Gastroesophageal sphincter (tissue), 4 donors: ENCODE results near the gene PPA1. TPM values are rescaled to one million over a fixed set of nuclear protein-coding genes. Genes with fewer than 3 reads are reported as not detected.

ENCODE experiments used
- ATAC-seq: fragments of 150-250 bp; one replicate; pipeline ENCODE4 v1.9.1; 2016; ENCODE audit warnings: mild to moderate bottlenecking, moderate library complexity
- H3K27ac ChIP-seq, 4 donors: fragments of 200-600 bp; sonication (generic) in 3 of 4; 1 replicate in 3 of 4; 2 replicates in 1 of 4; pipeline ENCODE4 v1.5.1; 2016 to 2019
- H3K27me3 ChIP-seq: fragments of 200-600 bp; sonication (generic); one replicate; pipeline ENCODE4 v1.5.1; 2019
- H3K36me3 ChIP-seq, 2 donors: fragments of 200-600 bp; sonication (generic); one replicate each; pipeline ENCODE4 v1.5.1; 2019; ENCODE audit warnings: control low read depth in 1 of 2
- H3K4me1 ChIP-seq, 3 donors: fragments of 200-600 bp; sonication (generic); 1 replicate in 2 of 3; 2 replicates in 1 of 3; pipeline ENCODE4 v1.5.1; 2016 to 2019; ENCODE audit warnings: control low read depth in 2 of 3
- H3K4me3 ChIP-seq, 2 donors: fragments of 200-600 bp; sonication (generic); one replicate each; pipeline ENCODE4 v1.5.1; 2019; ENCODE audit warnings: mild to moderate bottlenecking in 1 of 2, moderate library complexity in 1 of 2
- H3K9me3 ChIP-seq, 3 donors: fragments of 200-600 bp; sonication (generic); one replicate each; pipeline ENCODE4 v1.5.1; 2017 to 2019; ENCODE audit warnings: control low read depth in 2 of 3
- CTCF ChIP-seq, 4 experiments: fragments of 200-600 bp in 2 of 4; fragments of 450-650 bp in 2 of 4; sonication (generic) in 1 of 4; IDR thresholded peaks; one replicate each; pipeline ENCODE4 v1.5.1; 2017 to 2019; ENCODE audit warnings: antibody characterized with exemption in 4 of 4, mild to moderate bottlenecking in 2 of 4, moderate library complexity in 2 of 4
- EP300 ChIP-seq: sonication (generic); formaldehyde crosslinking; IDR thresholded peaks from one replicate; pipeline ENCODE4 v1.6.1; 2017; ENCODE audit warnings: antibody characterized with exemption, mild to moderate bottlenecking
- POLR2A ChIP-seq, 2 donors: fragments of 450-650 bp; IDR thresholded peaks; one replicate each; pipeline ENCODE4 v1.6.1; 2017; ENCODE audit warnings: antibody characterized with exemption in 2 of 2, mild to moderate bottlenecking in 2 of 2, moderate library complexity in 1 of 2
- POLR2AphosphoS5 ChIP-seq: sonication (generic); formaldehyde crosslinking; IDR thresholded peaks from one replicate; pipeline ENCODE4 v1.6.1; 2017; ENCODE audit warnings: antibody characterized with exemption
- WGBS, 2 donors: methylation state at CpG; one replicate each; pipeline ENCODE4 v1.1.5; 2018; ENCODE audit warnings: low coverage in 1 of 2; 5-methylcytosine and 5-hydroxymethylcytosine counted together
- total RNA-seq, 4 donors: library from RNA; depleted of rRNA; stranded (reverse); fragments of >200 nt; gene quantifications; one replicate each; pipeline ENCODE4 v1.1.0, GENCODE V29; 2016

The PPA1 gene
- total RNA-seq, 4 donors from 2014 or later, result 45.0 to 91.4 (median 78.6) TPM

- H3K4me1 ChIP-seq, result peaks cover 9 to 71% (median 39%) of the 10 kb centered on the region in 3 donors
- H3K36me3 ChIP-seq, result peaks cover 0 to 25% of the 10 kb centered on the region in 2 donors
- H3K27me3 ChIP-seq, result no peaks in the 10 kb centered on the region
- no peaks in the 10 kb centered on the region for H3K9me3 ChIP-seq
- H3K27ac ChIP-seq, result no peak overlapping the region
- WGBS, 2 donors, result 73 to 94% methylated on average over 3 to 7 of the region's 7 CpGs
- no peak for ATAC-seq
- TF ChIP-seq EP300 (no peak), CTCF (IDR thresholded peaks at IDR 0.05) (no peak), POLR2A (IDR thresholded peaks at IDR 0.05) (no peak), POLR2AphosphoS5 (no peak)
- H3K4me3 ChIP-seq, result no peak overlapping the region
Measured at GRCh38 chr10:70167246-70167645, 66.0 kb downstream of the PPA1 start.

- ATAC-seq, result no peak
- no peaks in the 10 kb centered on the region for H3K27me3 ChIP-seq
- peaks cover 9 to 80% (median 39%) of the 10 kb centered on the region in 3 donors for H3K4me1 ChIP-seq
- no peak for TF ChIP-seq POLR2AphosphoS5
- no peak for TF ChIP-seq POLR2A (IDR thresholded peaks at IDR 0.05)
- no peak for TF ChIP-seq CTCF (IDR thresholded peaks at IDR 0.05)
- TF ChIP-seq EP300, result no peak
- WGBS, 2 donors, result 27 to 61% methylated on average over 1 to 3 of the region's 3 CpGs
- no peaks in the 10 kb centered on the region for H3K9me3 ChIP-seq
- H3K27ac ChIP-seq, result no peak overlapping the region
- peaks cover 0 to 28% of the 10 kb centered on the region in 2 donors for H3K36me3 ChIP-seq
- no peak overlapping the region for H3K4me3 ChIP-seq
Measured at GRCh38 chr10:70166394-70166793, 66.8 kb downstream of the PPA1 start.

GRCh38 chr10:70164163-70164562, 69.1 kb downstream of the PPA1 start:
- 49 to 59% methylated on average over 3 of the region's 3 CpGs for WGBS, 2 donors
- ATAC-seq, result no peak

GRCh38 chr10:70163448-70163847, 69.8 kb downstream of the PPA1 start:
- H3K4me1 ChIP-seq, result peaks cover 5 to 78% (median 28%) of the 10 kb centered on the region in 3 donors
- H3K9me3 ChIP-seq, result no peaks in the 10 kb centered on the region
- TF ChIP-seq POLR2A (IDR thresholded peaks at IDR 0.05) (no peak), POLR2AphosphoS5 (no peak), EP300 (no peak), CTCF (IDR thresholded peaks at IDR 0.05) (no peak)
- no peak for ATAC-seq
- no peak overlapping the region for H3K4me3 ChIP-seq
- 98 to 100% methylated on average over 3 to 4 of the region's 4 CpGs for WGBS, 2 donors
- H3K36me3 ChIP-seq, result peaks cover 0 to 48% of the 10 kb centered on the region in 2 donors
- no peaks in the 10 kb centered on the region for H3K27me3 ChIP-seq
- H3K27ac ChIP-seq, result no peak overlapping the region

More at GRCh38 chr10:70164163-70164562, 69.1 kb downstream of the PPA1 start:
- TF ChIP-seq POLR2AphosphoS5 (no peak), CTCF (IDR thresholded peaks at IDR 0.05) (no peak), POLR2A (IDR thresholded peaks at IDR 0.05) (no peak), EP300 (no peak)
- H3K27ac ChIP-seq, result no peak overlapping the region
- no peak overlapping the region for H3K4me3 ChIP-seq
- no peaks in the 10 kb centered on the region for H3K27me3 ChIP-seq
- no peaks in the 10 kb centered on the region for H3K9me3 ChIP-seq
- peaks cover 9 to 85% (median 36%) of the 10 kb centered on the region in 3 donors for H3K4me1 ChIP-seq
- peaks cover 0 to 48% of the 10 kb centered on the region in 2 donors for H3K36me3 ChIP-seq

- ATAC-seq, result no peak
- no peak overlapping the region for H3K27ac ChIP-seq
- no peaks in the 10 kb centered on the region for H3K27me3 ChIP-seq
- WGBS, 2 donors, result 40% methylated on average over 1 of the region's 1 CpG; no CpG with 5 or more reads in 1 of the 2 donors
- no peak overlapping the region for H3K4me3 ChIP-seq
- TF ChIP-seq POLR2A (IDR thresholded peaks at IDR 0.05), result no peak
- H3K9me3 ChIP-seq, result no peaks in the 10 kb centered on the region
- H3K36me3 ChIP-seq, result peaks cover 0 to 49% of the 10 kb centered on the region in 2 donors
- peaks cover 5 to 72% (median 22%) of the 10 kb centered on the region in 3 donors for H3K4me1 ChIP-seq
Measured at GRCh38 chr10:70162892-70163201, 70.4 kb downstream of the PPA1 start.
